ENCODE results near the gene ANKRD44.

DNA sequence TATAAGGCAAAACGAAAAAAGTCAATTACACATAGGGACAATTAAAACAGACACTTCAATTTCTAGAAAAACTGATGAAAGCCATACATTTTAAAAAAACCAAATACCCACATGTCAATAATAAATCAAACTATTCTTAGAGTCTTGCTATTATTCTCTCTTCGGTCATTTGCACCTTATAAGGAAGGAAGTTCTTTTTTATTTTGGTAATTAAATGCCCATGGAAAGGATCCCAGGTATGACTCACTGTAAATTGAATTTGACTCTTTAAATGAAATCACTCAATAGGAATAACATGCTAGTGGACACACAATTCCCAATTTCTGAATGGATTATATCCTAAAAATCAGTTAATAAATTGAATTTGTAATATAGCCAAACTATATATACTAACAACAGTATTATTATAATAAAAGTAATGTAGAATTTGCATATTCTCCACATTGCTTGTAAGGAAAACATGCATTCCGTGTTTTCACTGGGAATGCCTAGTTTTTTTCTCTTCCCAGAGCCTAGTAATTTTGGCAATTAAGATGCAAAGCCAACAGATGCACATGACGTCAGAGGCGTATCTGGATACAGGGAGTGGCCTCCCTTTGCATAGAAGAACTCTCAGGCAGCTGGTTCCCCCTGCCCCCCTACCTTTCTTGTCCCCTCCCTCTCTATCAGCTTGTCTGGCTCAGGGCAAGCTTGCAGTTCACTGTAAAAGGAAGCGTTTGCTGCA, 230.6 kb downstream of the ANKRD44 start:
- TF ChIP-seq POLR2AphosphoS5 (IDR thresholded peaks at IDR 0.05) (no peak), CTCF (IDR thresholded peaks at IDR 0.05) (no peak)

Data from gastroesophageal sphincter (tissue), 3 donors.